Esophagus squamous epithelium (tissue), 4 donors: ENCODE results near the gene LILRA1.

Experiments used
- CTCF ChIP-seq, 6 experiments: fragments of 450-650 bp in 4 of 6; fragments of 200-600 bp in 2 of 6; sonication (generic) in 2 of 6; IDR thresholded peaks; one replicate each; pipeline ENCODE4 v1.5.1; 2016 to 2019; ENCODE audit warnings: antibody characterized with exemption in 6 of 6, mild to moderate bottlenecking in 4 of 6, moderate library complexity in 4 of 6
- POLR2A ChIP-seq, 4 donors: fragments of 450-650 bp; IDR thresholded peaks; one replicate each; pipeline ENCODE4 v1.6.1; 2017; ENCODE audit warnings: antibody characterized with exemption in 4 of 4, mild to moderate bottlenecking in 4 of 4, moderate library complexity in 3 of 4

GRCh38 chr19:54633401-54633800 is 40.0 kb downstream of the LILRA1 start:
- TF ChIP-seq POLR2A (IDR thresholded peaks at IDR 0.05) (no peak), CTCF (IDR thresholded peaks at IDR 0.05) (no peak)
